Heart left ventricle (tissue), 13 donors: ENCODE measurements around the gene ICA1L.

ENCODE experiments used
- CTCF ChIP-seq, 12 donors: fragments of 200-600 bp; sonication (generic) in 4 of 12; IDR thresholded peaks; one replicate each; pipeline versions ENCODE4 v1.5.0 to v1.8.0; 2018 to 2022; ENCODE audit warnings: antibody characterized with exemption in 12 of 12, mild to moderate bottlenecking in 5 of 12
- POLR2A ChIP-seq, 2 donors: fragments of 450-650 bp; IDR thresholded peaks; one replicate each; pipeline ENCODE4 v1.6.1; 2017; ENCODE audit warnings: antibody characterized with exemption in 2 of 2, mild to moderate bottlenecking in 2 of 2, moderate library complexity in 2 of 2
- donor health status: ischemic (EF 13 %, LVEDD 7.1; RV severe dilation, severe dysfunction).
- donor health status: DM: no; HTN: yes; CAD: no.
- donor health status: DM: no; HTN: no; CAD: no.
- donor health status: ischemic (EF 25% LVEDD 6.9; RV normal size, moderate dysfunction).
- donor health status: ischemic (EF 25% LVEDD 5.7; RV mildly dilated, moderate dysfunction).
- donor health status: ischemic (EF 35%, LVEDD 5.7; RV mildly dilated, moderate dysfunction).
- donor health status: nonischemic (EF 11% LVEDD 7.7; RV severe dilation, severe dysfunction).
- donor health status: DM: yes; HTN: yes; CAD: no.
- donor health status: PGD.
- donor health status: ischemic (EF 29% LVEDD 5.4; RV normal size, mild dysfunction).
- donor health status: nonischemic (EF 23%, LVEDD 6.1; RV moderate dilation, normal function).

- no peak for TF ChIP-seq CTCF (IDR thresholded peaks at IDR 0.05)
- TF ChIP-seq POLR2A (IDR thresholded peaks at IDR 0.05): no peak
These were observed 9.6 kb downstream of the ICA1L start for GRCh38 chr2:202861987-202862386.
